MCF 10A (cell line): Measurements from ENCODE around the gene AP4M1. TPM values are rescaled to one million over a fixed set of nuclear protein-coding genes. Genes with fewer than 3 reads are reported as not detected.

Experiments
- BruUV-seq: library from RNA; stranded (reverse); fragments of 400-500 nt; replicated peaks from 2 replicates; lab custom pipeline; 2021; lab: Mats Ljungman, UMichigan
- CTCF ChIA-PET: fragments of 300-600 bp; sonication (Branson Sonifier 250); formaldehyde crosslinking; extraction: SDS; loops from one replicate; lab custom pipeline; 2021; ENCODE audit warnings: antibody characterized with exemption, inconsistent platforms; lab: Yijun Ruan, JAX
- POLR2A ChIA-PET: fragments of 300-600, 350-650 bp; sonication (Branson Sonifier 250); formaldehyde crosslinking; extraction: SDS; loops from one replicate; lab custom pipeline; 2020; ENCODE audit warnings: antibody characterized with exemption, inconsistent platforms; lab: Yijun Ruan, JAX
- DNase-seq: peaks from one replicate; pipeline ENCODE4 v3.0.0-alpha.2; 2018; ENCODE audit not compliant: unreplicated experiment
- H3K27ac Mint-ChIP-seq: one replicate; pipeline ENCODE4 v1.8.0; 2022; ENCODE audit warnings: mild to moderate bottlenecking, low read depth, mixed read lengths; ENCODE audit not compliant: unreplicated experiment
- H3K27me3 Mint-ChIP-seq: one replicate; pipeline ENCODE4 v1.8.0; 2022; ENCODE audit warnings: mixed read lengths; ENCODE audit not compliant: insufficient read depth, unreplicated experiment
- H3K36me3 Mint-ChIP-seq: one replicate; pipeline ENCODE4 v1.8.0; 2022; ENCODE audit warnings: mild to moderate bottlenecking, moderate library complexity, mixed read lengths; ENCODE audit not compliant: insufficient read depth, unreplicated experiment
- H3K4me1 Mint-ChIP-seq: one replicate; pipeline ENCODE4 v1.8.0; 2022; ENCODE audit warnings: mixed read lengths; ENCODE audit not compliant: insufficient read depth, unreplicated experiment
- H3K4me3 Mint-ChIP-seq: one replicate; pipeline ENCODE4 v1.8.0; 2022; ENCODE audit warnings: mild to moderate bottlenecking, moderate library complexity, mixed read lengths; ENCODE audit not compliant: unreplicated experiment
- H3K9me3 Mint-ChIP-seq: one replicate; pipeline ENCODE4 v1.8.0; 2022; ENCODE audit warnings: mixed read lengths; ENCODE audit not compliant: unreplicated experiment
- intact Hi-C: fragments of 100-400 bp; cut with micrococcal nuclease; formaldehyde crosslinking; loops from 2 replicates; pipeline ENCODE4 v1.14.1; 2022
- total RNA-seq: library from RNA; stranded (reverse); gene quantifications from 2 replicates; pipeline ENCODE4 v1.2.3, GENCODE V29; 2022
- TF ChIP-seq, protein P1 (sequence below): fragments of 200-600 bp; IDR thresholded peaks from one replicate; pipeline ENCODE4 v1.8.0; 2022; ENCODE audit warnings: antibody characterized with exemption, mild to moderate bottlenecking; ENCODE audit not compliant: unreplicated experiment

Gene AP4M1
- total RNA-seq, 1 experiment from 2014 or later, result 13.5 TPM

DNA sequence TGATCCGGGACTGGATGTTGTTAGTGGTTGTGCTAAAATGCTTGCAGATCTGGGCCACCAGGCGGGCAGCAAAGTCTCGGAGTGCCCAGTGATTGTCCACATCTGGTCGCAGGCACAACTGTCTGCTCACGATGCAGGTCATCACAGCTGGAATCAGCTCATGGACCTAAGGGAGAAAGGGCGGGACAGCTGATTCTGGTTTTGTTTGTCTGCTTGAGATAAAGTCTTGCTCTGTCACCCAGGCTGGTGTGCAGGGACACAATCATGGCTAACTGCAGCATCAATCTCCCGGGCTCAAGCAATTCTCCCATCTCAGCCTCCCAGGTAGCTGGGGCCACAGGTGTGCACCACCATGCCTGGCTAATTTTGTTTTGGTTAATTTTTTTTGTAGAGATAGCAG, 9.7 kb downstream of the AP4M1 start:
- intact Hi-C loops, result no loop called here
- BruUV-seq, result no TSS peak
- Mint-ChIP-seq H3K36me3 (peaks cover 61% of the 10 kb centered on the region), H3K27ac (no peak overlapping the region), H3K27me3 (no peaks in the 10 kb centered on the region), H3K4me1 (no peaks in the 10 kb centered on the region), H3K9me3 (no peaks in the 10 kb centered on the region), H3K4me3 (no peak overlapping the region)
- ChIA-PET CTCF (interaction anchor here (0.7 kb wide), 1 partner anchor 191 kb away, joined by 4 read pairs; no protein-coding TSS in a partner anchor), POLR2A (interaction anchor here (8.0 kb wide), 1 partner anchor 8 kb away, joined by 45 read pairs; the partner anchor contains the start of genes AP4M1 and MCM7)
- TF ChIP-seq, protein P1, sequence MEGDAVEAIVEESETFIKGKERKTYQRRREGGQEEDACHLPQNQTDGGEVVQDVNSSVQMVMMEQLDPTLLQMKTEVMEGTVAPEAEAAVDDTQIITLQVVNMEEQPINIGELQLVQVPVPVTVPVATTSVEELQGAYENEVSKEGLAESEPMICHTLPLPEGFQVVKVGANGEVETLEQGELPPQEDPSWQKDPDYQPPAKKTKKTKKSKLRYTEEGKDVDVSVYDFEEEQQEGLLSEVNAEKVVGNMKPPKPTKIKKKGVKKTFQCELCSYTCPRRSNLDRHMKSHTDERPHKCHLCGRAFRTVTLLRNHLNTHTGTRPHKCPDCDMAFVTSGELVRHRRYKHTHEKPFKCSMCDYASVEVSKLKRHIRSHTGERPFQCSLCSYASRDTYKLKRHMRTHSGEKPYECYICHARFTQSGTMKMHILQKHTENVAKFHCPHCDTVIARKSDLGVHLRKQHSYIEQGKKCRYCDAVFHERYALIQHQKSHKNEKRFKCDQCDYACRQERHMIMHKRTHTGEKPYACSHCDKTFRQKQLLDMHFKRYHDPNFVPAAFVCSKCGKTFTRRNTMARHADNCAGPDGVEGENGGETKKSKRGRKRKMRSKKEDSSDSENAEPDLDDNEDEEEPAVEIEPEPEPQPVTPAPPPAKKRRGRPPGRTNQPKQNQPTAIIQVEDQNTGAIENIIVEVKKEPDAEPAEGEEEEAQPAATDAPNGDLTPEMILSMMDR, result no peak
- no peak for DNase-seq

DNA sequence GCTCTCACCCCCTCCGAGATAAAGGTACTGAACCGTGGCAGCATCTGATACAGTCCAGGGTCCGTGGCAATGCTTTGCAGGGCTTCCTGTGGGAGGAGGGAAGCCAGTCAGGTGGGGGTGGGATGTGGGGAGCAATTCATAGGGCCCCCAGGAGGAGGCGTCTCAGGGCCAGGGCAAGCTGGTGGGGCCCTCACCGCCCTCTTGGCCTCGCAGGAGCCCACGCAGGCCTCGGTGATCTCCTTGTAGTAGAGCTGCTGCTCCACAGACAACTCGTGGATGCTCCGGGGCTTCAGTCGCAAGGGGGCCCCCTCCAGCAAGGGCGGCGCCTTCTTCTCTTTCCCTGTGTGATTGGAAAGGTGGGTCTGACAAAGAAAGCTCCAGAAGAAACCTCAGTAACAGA, 10.5 kb downstream of the AP4M1 start:
- H3K4me3 Mint-ChIP-seq, result no peak overlapping the region
- no peaks in the 10 kb centered on the region for H3K27me3 Mint-ChIP-seq
- ChIA-PET POLR2A (interaction anchor here (8.0 kb wide), 1 partner anchor 9 kb away, joined by 45 read pairs; the partner anchor contains the start of genes AP4M1 and MCM7), CTCF (no interaction called here)
- peaks cover 58% of the 10 kb centered on the region for H3K36me3 Mint-ChIP-seq
- TF ChIP-seq, protein P1, result no peak
- intact Hi-C loops, result no loop called here
- H3K9me3 Mint-ChIP-seq, result no peaks in the 10 kb centered on the region
- DNase-seq, result no peak
- no peaks in the 10 kb centered on the region for H3K4me1 Mint-ChIP-seq
- no TSS peak for BruUV-seq
- H3K27ac Mint-ChIP-seq, result no peak overlapping the region

DNA sequence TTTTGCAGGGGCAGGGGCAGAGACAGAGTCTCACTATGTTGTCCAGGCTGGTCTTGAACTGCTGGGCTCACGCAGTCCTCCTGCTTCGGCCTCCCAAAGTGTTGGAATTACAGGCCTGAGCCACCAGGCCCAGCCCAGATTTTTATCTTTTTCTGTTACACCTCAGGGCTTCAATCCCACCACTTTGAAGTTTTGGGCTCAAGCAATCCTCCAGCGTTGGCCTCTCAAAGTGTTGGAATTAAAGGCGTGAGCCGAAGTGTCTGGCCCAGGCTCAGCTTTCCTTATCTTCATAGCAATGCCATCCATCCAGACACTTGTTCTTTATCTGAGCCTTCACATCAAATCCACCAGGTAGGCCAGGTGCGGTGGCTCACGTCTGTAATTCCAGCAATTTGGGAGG, 13.6 kb downstream of the AP4M1 start:
- no peaks in the 10 kb centered on the region for H3K27me3 Mint-ChIP-seq
- H3K36me3 Mint-ChIP-seq, result peaks cover 51% of the 10 kb centered on the region
- H3K4me1 Mint-ChIP-seq, result no peaks in the 10 kb centered on the region
- ChIA-PET POLR2A (interaction anchor here (0.6 to 8.0 kb wide), 3 partner anchors 12 to 13 kb away, joined by 3 to 45 read pairs (median 6); partner anchors contain the start of genes AP4M1, MBLAC1 and MCM7), CTCF (interaction anchor here (0.7 to 1.2 kb wide), 2 partner anchors 13 to 33 kb away, joined by 3 to 5 read pairs; no protein-coding TSS in a partner anchor)
- intact Hi-C loops, result no loop called here
- no peak overlapping the region for H3K4me3 Mint-ChIP-seq
- TF ChIP-seq, protein P1, result no peak
- DNase-seq, result no peak
- BruUV-seq, result no TSS peak
- no peaks in the 10 kb centered on the region for H3K9me3 Mint-ChIP-seq
- no peak overlapping the region for H3K27ac Mint-ChIP-seq

DNA sequence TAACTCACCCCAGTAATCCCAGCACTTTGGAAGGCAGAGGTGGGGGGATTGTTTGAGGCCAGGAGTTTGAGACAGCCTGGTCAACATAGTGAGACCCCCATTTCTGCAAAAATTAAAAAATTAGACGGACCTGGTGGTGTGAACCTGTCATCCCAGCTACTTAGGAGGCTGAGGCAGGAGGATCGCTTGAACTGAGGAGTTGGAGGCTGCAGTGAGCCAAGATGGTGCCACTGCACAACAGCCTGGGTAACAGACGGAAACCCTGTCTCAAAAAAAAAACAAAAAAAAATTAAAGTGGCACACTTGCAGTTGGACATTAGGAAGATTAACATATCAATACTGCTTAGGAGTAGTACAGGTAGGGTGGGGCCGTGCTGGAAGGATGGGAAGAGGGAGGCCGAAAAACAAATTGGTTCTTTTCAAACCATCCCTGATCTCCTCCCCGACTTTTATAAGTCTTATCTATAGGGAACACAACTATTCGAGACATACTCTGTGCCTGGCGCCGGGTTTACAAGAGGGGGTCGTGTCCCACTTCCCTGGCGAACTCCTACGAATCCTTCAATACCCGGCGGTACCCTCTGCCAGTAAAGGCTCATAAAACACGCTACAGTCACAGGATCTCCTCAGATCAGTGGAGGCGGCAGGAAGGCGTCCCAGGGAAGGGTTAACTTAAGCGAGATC, 17.1 kb downstream of the AP4M1 start:
- CTCF ChIA-PET, result interaction anchor here (0.7 kb wide), 1 partner anchor 652 kb away, joined by 3 read pairs; no protein-coding TSS in a partner anchor
- BruUV-seq, result TSS peak; percentile 49

More for the DNA sequence above, 17.1 kb downstream of the AP4M1 start:
- peaks cover 7% of the 10 kb centered on the region for H3K4me1 Mint-ChIP-seq
- TF ChIP-seq, protein P1, result no peak
- intact Hi-C loops, result loop anchor here (1.0 kb wide), 1 partner anchor 17 kb away; the partner anchor contains the start of genes AP4M1 and MCM7
- H3K9me3 Mint-ChIP-seq, result no peaks in the 10 kb centered on the region
- POLR2A ChIA-PET, result interaction anchor here (8.0 kb wide), 1 partner anchor 16 kb away, joined by 45 read pairs; the partner anchor contains the start of genes AP4M1 and MCM7
- H3K4me3 Mint-ChIP-seq, result peak overlapping the region; percentile 98
- H3K27me3 Mint-ChIP-seq, result no peaks in the 10 kb centered on the region
- no peak for DNase-seq
- peaks cover 29% of the 10 kb centered on the region for H3K36me3 Mint-ChIP-seq
- H3K27ac Mint-ChIP-seq, result peak overlapping the region; percentile 99
